ENCODE results near the gene ZHX3. TPM values are rescaled to one million over a fixed set of nuclear protein-coding genes. Genes with fewer than 3 reads are reported as not detected.

The ZHX3 gene
- total and polyA plus RNA-seq, 2 of the 13 experiments (the other 11 are each of a cell fraction or from before 2014, with no cell fraction given): 8.4 to 11.7 TPM

- TF ChIP-seq IRF9 (CRISPR knock-in tag; IDR thresholded peaks at IDR 0.05; ENCODE audit: borderline replicate concordance) (no peak), ZNF83 (CRISPR knock-in tag; IDR thresholded peaks at IDR 0.05; ENCODE audit: borderline replicate concordance) (0 out of 2 replicates have a peak, but pooled peaks have one; percentile 30), ZNF451 (CRISPR knock-in tag; IDR thresholded peaks at IDR 0.05) (0 out of 2 replicates have a peak, but pooled peaks have one; percentile 8), FIP1L1 (IDR thresholded peaks at IDR 0.05; ENCODE audit: borderline replicate concordance, insufficient read depth, low read depth, low read length) (0 out of 2 replicates have a peak, but pooled peaks have one; percentile 13), ZNF350 (CRISPR knock-in tag; IDR thresholded peaks at IDR 0.05; ENCODE audit: borderline replicate concordance, low read depth) (peak; percentile 51; the same call in 1 of the 2 replicates), DZIP1 (CRISPR knock-in tag; IDR thresholded peaks at IDR 0.05) (no peak), ZFX (CRISPR knock-in tag; IDR thresholded peaks at IDR 0.05; ENCODE audit: low read depth) (0 out of 2 replicates have a peak, but pooled peaks have one; percentile 5), ZNF761 (CRISPR knock-in tag; conservative IDR thresholded peaks at IDR 0.05) (0 out of 2 replicates have a peak, but pooled peaks have one; percentile 16), LBX2 (CRISPR knock-in tag; IDR thresholded peaks at IDR 0.05; ENCODE audit: borderline replicate concordance) (no peak), NFE2L1 (CRISPR knock-in tag; IDR thresholded peaks at IDR 0.05; ENCODE audit: borderline replicate concordance) (peak; percentile 42; the same call in 1 of the 2 replicates)
- TF ChIP-seq, protein P1, sequence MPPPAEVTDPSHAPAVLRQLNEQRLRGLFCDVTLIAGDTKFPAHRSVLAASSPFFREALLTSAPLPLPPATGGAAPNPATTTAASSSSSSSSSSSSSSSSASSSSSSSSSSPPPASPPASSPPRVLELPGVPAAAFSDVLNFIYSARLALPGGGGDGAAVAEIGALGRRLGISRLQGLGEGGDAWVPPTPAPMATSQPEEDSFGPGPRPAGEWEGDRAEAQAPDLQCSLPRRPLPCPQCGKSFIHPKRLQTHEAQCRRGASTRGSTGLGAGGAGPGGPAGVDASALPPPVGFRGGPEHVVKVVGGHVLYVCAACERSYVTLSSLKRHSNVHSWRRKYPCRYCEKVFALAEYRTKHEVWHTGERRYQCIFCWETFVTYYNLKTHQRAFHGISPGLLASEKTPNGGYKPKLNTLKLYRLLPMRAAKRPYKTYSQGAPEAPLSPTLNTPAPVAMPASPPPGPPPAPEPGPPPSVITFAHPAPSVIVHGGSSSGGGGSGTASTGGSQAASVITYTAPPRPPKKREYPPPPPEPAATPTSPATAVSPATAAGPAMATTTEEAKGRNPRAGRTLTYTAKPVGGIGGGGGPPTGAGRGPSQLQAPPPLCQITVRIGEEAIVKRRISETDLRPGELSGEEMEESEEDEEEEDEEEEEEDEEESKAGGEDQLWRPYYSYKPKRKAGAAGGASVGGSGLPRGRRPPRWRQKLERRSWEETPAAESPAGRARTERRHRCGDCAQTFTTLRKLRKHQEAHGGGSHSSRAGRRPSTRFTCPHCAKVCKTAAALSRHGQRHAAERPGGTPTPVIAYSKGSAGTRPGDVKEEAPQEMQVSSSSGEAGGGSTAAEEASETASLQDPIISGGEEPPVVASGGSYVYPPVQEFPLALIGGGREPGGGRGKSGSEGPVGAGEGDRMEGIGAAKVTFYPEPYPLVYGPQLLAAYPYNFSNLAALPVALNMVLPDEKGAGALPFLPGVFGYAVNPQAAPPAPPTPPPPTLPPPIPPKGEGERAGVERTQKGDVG (CRISPR knock-in tag; IDR thresholded peaks at IDR 0.05; ENCODE audit: borderline replicate concordance): 0 out of 2 replicates have a peak, but pooled peaks have one; percentile 44
Observed at GRCh38 chr20:41360831-41361756, 43.6 kb upstream of the ZHX3 start (continued).
